ENCODE results near the gene GTPBP6.

The GTPBP6 gene

DNA sequence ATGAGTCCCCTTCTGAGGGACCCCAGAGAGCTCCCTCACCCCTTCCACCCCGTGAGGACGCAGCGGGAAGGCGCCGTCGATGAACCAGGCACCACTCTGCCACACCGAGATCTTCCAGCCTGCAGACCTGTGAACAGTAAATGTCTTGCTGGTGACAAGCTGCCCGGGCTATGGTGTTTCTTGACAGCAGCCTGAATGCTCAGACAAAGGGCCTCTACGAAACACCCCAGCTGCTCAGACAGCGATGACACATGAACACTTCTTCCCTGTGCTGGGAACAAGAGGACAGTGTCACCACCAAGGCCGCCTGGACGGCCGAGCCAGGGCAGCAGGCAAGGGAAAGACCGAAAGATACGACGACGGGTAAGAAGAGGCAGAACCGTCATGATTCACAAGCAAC is 30.6 kb upstream of the GTPBP6 start:
- Histone ChIP-seq H3K27me3 (ENCODE audit: insufficient read depth, low read depth) (no peaks in the 10 kb centered on the region), H3K36me3 (ENCODE audit: insufficient read depth) (no peaks in the 10 kb centered on the region), H3K4me3 (IDR thresholded peaks at IDR 0.05; ENCODE audit: insufficient read depth, low read depth, low read length) (no peak overlapping the region), H4K20me1 (ENCODE audit: insufficient read depth) (no peaks in the 10 kb centered on the region), H3K4me2 (no peak overlapping the region), H3K27ac (no peak overlapping the region), H3K4me1 (ENCODE audit: low read depth, poor library complexity, severe bottlenecking) (no peaks in the 10 kb centered on the region), H3K9ac (no peak overlapping the region), H2AFZ (ENCODE audit: low read depth) (no peak overlapping the region), H3K79me2 (ENCODE audit: insufficient read depth, low read depth) (no peaks in the 10 kb centered on the region)
- TF ChIP-seq CTCF (conservative IDR thresholded peaks at IDR 0.05; ENCODE audit: low read depth, low read length): no peak

GRCh38 chrX:348461-349117 is 30.0 kb upstream of the GTPBP6 start:
- Histone ChIP-seq H3K36me3 (ENCODE audit: insufficient read depth) (no peaks in the 10 kb centered on the region), H3K4me2 (no peak overlapping the region), H3K9ac (no peak overlapping the region)

DNA sequence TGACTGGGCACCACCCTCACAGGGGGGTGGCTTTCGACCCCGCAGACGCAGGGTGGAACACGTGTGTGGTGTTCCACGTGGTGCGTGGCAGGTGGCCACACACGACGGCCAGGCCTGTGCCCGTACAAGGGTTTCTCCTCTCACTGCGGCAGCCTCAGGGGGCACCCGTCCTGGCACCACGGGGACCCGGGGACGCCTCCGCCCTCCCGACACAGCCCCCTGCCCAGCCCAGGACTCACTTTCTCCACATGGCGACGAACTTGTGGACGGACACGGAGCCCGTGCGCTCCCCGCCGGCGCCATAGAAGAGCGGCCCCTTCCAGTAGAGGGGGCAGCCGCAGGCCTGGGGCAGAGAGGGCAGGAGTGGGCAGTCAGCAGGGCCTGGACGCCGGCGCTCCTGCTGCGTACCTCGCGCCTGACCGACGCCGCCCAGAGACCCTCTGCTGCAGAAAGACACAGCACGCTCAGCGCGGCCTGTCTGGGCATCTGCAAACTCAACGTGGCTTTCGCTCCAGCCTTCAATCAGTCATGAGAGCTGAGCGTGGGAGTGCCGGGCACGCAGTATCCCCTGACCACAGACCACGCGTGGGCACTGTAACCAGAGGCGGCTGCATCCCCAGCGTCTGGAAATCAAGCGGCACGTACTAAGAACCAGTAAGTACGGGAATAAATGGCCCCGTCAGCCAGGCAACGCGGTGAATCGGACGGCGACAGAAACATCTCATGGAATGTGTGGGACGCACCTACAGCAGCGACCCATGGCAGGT is 28.9 kb upstream of the GTPBP6 start:
- Histone ChIP-seq H3K27ac (no peak overlapping the region), H3K4me2 (no peak overlapping the region), H3K4me3 (IDR thresholded peaks at IDR 0.05; ENCODE audit: insufficient read depth, low read depth, low read length) (no peak overlapping the region), H3K9ac (no peak overlapping the region), H3K27me3 (ENCODE audit: insufficient read depth, low read depth) (no peaks in the 10 kb centered on the region), H3K79me2 (ENCODE audit: insufficient read depth, low read depth) (no peaks in the 10 kb centered on the region), H4K20me1 (ENCODE audit: insufficient read depth) (no peaks in the 10 kb centered on the region), H2AFZ (ENCODE audit: low read depth) (no peak overlapping the region), H3K36me3 (ENCODE audit: insufficient read depth) (no peaks in the 10 kb centered on the region), H3K4me1 (ENCODE audit: low read depth, poor library complexity, severe bottlenecking) (no peaks in the 10 kb centered on the region)
- TF ChIP-seq CTCF (conservative IDR thresholded peaks at IDR 0.05; ENCODE audit: low read depth, low read length): no peak

More at GRCh38 chrX:348461-349117, 30.0 kb upstream of the GTPBP6 start:
- no peaks in the 10 kb centered on the region for H4K20me1 ChIP-seq (ENCODE audit: insufficient read depth)
- H3K79me2 ChIP-seq (ENCODE audit: insufficient read depth, low read depth): no peaks in the 10 kb centered on the region
- no peak overlapping the region for H3K27ac ChIP-seq
- H3K4me3 ChIP-seq (IDR thresholded peaks at IDR 0.05; ENCODE audit: insufficient read depth, low read depth, low read length): no peak overlapping the region
- no peaks in the 10 kb centered on the region for H3K4me1 ChIP-seq (ENCODE audit: low read depth, poor library complexity, severe bottlenecking)
- TF ChIP-seq CTCF (conservative IDR thresholded peaks at IDR 0.05; ENCODE audit: low read depth, low read length): no peak
- no peaks in the 10 kb centered on the region for H3K27me3 ChIP-seq (ENCODE audit: insufficient read depth, low read depth)
- no peak overlapping the region for H2AFZ ChIP-seq (ENCODE audit: low read depth)

GRCh38 chrX:346034-346813 is 27.6 kb upstream of the GTPBP6 start:
- Histone ChIP-seq H3K79me2 (ENCODE audit: insufficient read depth, low read depth) (no peaks in the 10 kb centered on the region), H2AFZ (ENCODE audit: low read depth) (no peak overlapping the region), H3K36me3 (ENCODE audit: insufficient read depth) (no peaks in the 10 kb centered on the region), H3K9ac (no peak overlapping the region), H4K20me1 (ENCODE audit: insufficient read depth) (no peaks in the 10 kb centered on the region), H3K4me1 (ENCODE audit: low read depth, poor library complexity, severe bottlenecking) (no peaks in the 10 kb centered on the region), H3K4me2 (no peak overlapping the region), H3K27me3 (ENCODE audit: insufficient read depth, low read depth) (no peaks in the 10 kb centered on the region), H3K27ac (no peak overlapping the region), H3K4me3 (IDR thresholded peaks at IDR 0.05; ENCODE audit: insufficient read depth, low read depth, low read length) (no peak overlapping the region)
- no peak for TF ChIP-seq CTCF (conservative IDR thresholded peaks at IDR 0.05; ENCODE audit: low read depth, low read length)
